ENCODE data around the gene IL5RA. TPM values are rescaled to one million over a fixed set of nuclear protein-coding genes. Genes with fewer than 3 reads are reported as not detected.

Gene IL5RA
- total RNA-seq, 1 experiment from 2014 or later, result not detected

- intact Hi-C loops (cut with micrococcal nuclease; ENCODE audit: unreplicated experiment), result no loop called here
- TF ChIP-seq CTCF (conservative IDR thresholded peaks at IDR 0.05; ENCODE audit: low read depth, low read length), result no peak
- TF ChIP-seq EZH2 (IDR thresholded peaks at IDR 0.05; ENCODE audit: borderline replicate concordance, low read depth, low read length, poor library complexity, severe bottlenecking), result no peak
- no peak overlapping the region for H3K4me3 ChIP-seq (ENCODE audit: low read depth, low read length, poor library complexity, severe bottlenecking)
These were observed 56.2 kb downstream of the IL5RA start for GRCh38 chr3:3053974-3054373.

GRCh38 chr3:3038201-3038991, 71.8 kb downstream of the IL5RA start:
- no peak overlapping the region for H3K27ac ChIP-seq (ENCODE audit: low read depth, low read length, poor library complexity, severe bottlenecking)
- POLR2A ChIA-PET (ENCODE audit: low non-redundant PET), result no interaction called here

More at GRCh38 chr3:3053974-3054373, 56.2 kb downstream of the IL5RA start:
- ChIA-PET POLR2A (ENCODE audit: low non-redundant PET) (no interaction called here), CTCF (no interaction called here)
- Histone ChIP-seq H3K9me3 (ENCODE audit: low read depth, low read length, poor library complexity, severe bottlenecking) (no peaks in the 10 kb centered on the region), H3K27ac (ENCODE audit: low read depth, low read length, poor library complexity, severe bottlenecking) (no peak overlapping the region), H3K36me3 (ENCODE audit: insufficient read depth, low read length, poor library complexity, severe bottlenecking) (no peaks in the 10 kb centered on the region), H3K4me1 (ENCODE audit: insufficient read depth, low read length, poor library complexity, severe bottlenecking) (no peaks in the 10 kb centered on the region), H3K27me3 (replicated peaks; ENCODE audit: insufficient read depth, low read depth, low read length, poor library complexity) (no peaks in the 10 kb centered on the region)
- BruUV-seq (replicated peaks), result no TSS peak
- no peak for DNase-seq (ENCODE audit: low spot score)

GRCh38 chr3:3037156-3037555, 73.0 kb downstream of the IL5RA start:
- no TSS peak for BruUV-seq (replicated peaks)
- ChIA-PET CTCF (no interaction called here), POLR2A (ENCODE audit: low non-redundant PET) (no interaction called here)
- intact Hi-C loops (cut with micrococcal nuclease; ENCODE audit: unreplicated experiment), result no loop called here
- Histone ChIP-seq H3K4me1 (ENCODE audit: insufficient read depth, low read length, poor library complexity, severe bottlenecking) (no peaks in the 10 kb centered on the region), H3K27ac (ENCODE audit: low read depth, low read length, poor library complexity, severe bottlenecking) (no peak overlapping the region), H3K4me3 (ENCODE audit: low read depth, low read length, poor library complexity, severe bottlenecking) (no peak overlapping the region), H3K27me3 (replicated peaks; ENCODE audit: insufficient read depth, low read depth, low read length, poor library complexity) (no peaks in the 10 kb centered on the region), H3K36me3 (ENCODE audit: insufficient read depth, low read length, poor library complexity, severe bottlenecking) (no peaks in the 10 kb centered on the region), H3K9me3 (ENCODE audit: low read depth, low read length, poor library complexity, severe bottlenecking) (no peaks in the 10 kb centered on the region)
- no peak for DNase-seq (ENCODE audit: low spot score)
- TF ChIP-seq CTCF (conservative IDR thresholded peaks at IDR 0.05; ENCODE audit: low read depth, low read length) (no peak), EZH2 (IDR thresholded peaks at IDR 0.05; ENCODE audit: borderline replicate concordance, low read depth, low read length, poor library complexity, severe bottlenecking) (no peak)

More at GRCh38 chr3:3038201-3038991, 71.8 kb downstream of the IL5RA start:
- no peaks in the 10 kb centered on the region for H3K36me3 ChIP-seq (ENCODE audit: insufficient read depth, low read length, poor library complexity, severe bottlenecking)
- CTCF ChIA-PET, result no interaction called here
- intact Hi-C loops (cut with micrococcal nuclease; ENCODE audit: unreplicated experiment), result no loop called here
- no peak for DNase-seq (ENCODE audit: low spot score)
- H3K4me3 ChIP-seq (ENCODE audit: low read depth, low read length, poor library complexity, severe bottlenecking), result no peak overlapping the region
- H3K27me3 ChIP-seq (replicated peaks; ENCODE audit: insufficient read depth, low read depth, low read length, poor library complexity), result no peaks in the 10 kb centered on the region
- TF ChIP-seq EZH2 (IDR thresholded peaks at IDR 0.05; ENCODE audit: borderline replicate concordance, low read depth, low read length, poor library complexity, severe bottlenecking), result no peak
- TF ChIP-seq CTCF (conservative IDR thresholded peaks at IDR 0.05; ENCODE audit: low read depth, low read length), result no peak
- no TSS peak for BruUV-seq (replicated peaks)
- H3K4me1 ChIP-seq (ENCODE audit: insufficient read depth, low read length, poor library complexity, severe bottlenecking), result no peaks in the 10 kb centered on the region
- no peaks in the 10 kb centered on the region for H3K9me3 ChIP-seq (ENCODE audit: low read depth, low read length, poor library complexity, severe bottlenecking)
